Measurements from ENCODE around the gene DHRS9.

- no peak for TF ChIP-seq CTCF (conservative IDR thresholded peaks at IDR 0.05)
- no peak for TF ChIP-seq EZH2 (IDR thresholded peaks at IDR 0.05; ENCODE audit: low read depth)
These were observed 2.5 kb upstream of the DHRS9 start for GRCh38 chr2:169066897-169067296.

Measured in PC-9 (cell line).